Lung (tissue), 12 donors: ENCODE data around the gene DENND4C. TPM values are rescaled to one million over a fixed set of nuclear protein-coding genes. Genes with fewer than 3 reads are reported as not detected.
"Not testable (repeated sequence)": the region's sequence is repeated elsewhere in the genome, so short reads cannot be mapped to it uniquely, and the experiment has no call there.

Experiments used
- ATAC-seq: fragments of 200-7000 bp; cut with Tn5 transposase; one replicate; pipeline ENCODE4 v1.9.1; 2020; ENCODE audit warnings: moderate number of reproducible peaks; ENCODE audit not compliant: insufficient read depth, low FRiP score
- DNase-seq, 3 donors: peaks; one replicate each; pipeline ENCODE4 v3.0.0-alpha.2; 2013 to 2017
- H3K27ac ChIP-seq, 2 donors: one replicate each; pipeline ENCODE4 v1.5.1; 2013; ENCODE audit warnings: mild to moderate bottlenecking in 2 of 2, moderate library complexity in 2 of 2, control low read depth in 1 of 2, inconsistent platforms in 1 of 2, low read depth in 1 of 2, low read length in 1 of 2
- H3K27me3 ChIP-seq, 3 donors: one replicate each; pipeline ENCODE4 v1.5.1; 2013; ENCODE audit warnings: low read length in 2 of 3; ENCODE audit not compliant: control insufficient read depth in 3 of 3, insufficient read depth in 3 of 3
- H3K36me3 ChIP-seq, 4 donors: one replicate each; pipeline ENCODE4 v1.5.1; 2013; ENCODE audit warnings: low read length in 4 of 4, mild to moderate bottlenecking in 1 of 4, moderate library complexity in 1 of 4; ENCODE audit not compliant: control insufficient read depth in 4 of 4, insufficient read depth in 4 of 4
- H3K4me1 ChIP-seq, 5 donors: one replicate each; pipeline ENCODE4 v1.5.1; 2013; ENCODE audit warnings: low read length in 5 of 5, mild to moderate bottlenecking in 2 of 5, moderate library complexity in 1 of 5; ENCODE audit not compliant: control insufficient read depth in 5 of 5, insufficient read depth in 5 of 5
- H3K4me3 ChIP-seq: one replicate; pipeline ENCODE4 v1.5.1; 2013; ENCODE audit warnings: mild to moderate bottlenecking, control low read depth, moderate library complexity
- H3K9ac ChIP-seq, 2 donors: one replicate each; pipeline ENCODE4 v1.5.1; 2013; ENCODE audit warnings: low read length in 2 of 2, control low read depth in 1 of 2; ENCODE audit not compliant: insufficient read depth in 1 of 2
- H3K9me3 ChIP-seq, 4 donors: one replicate each; pipeline ENCODE4 v1.5.1; 2013; ENCODE audit warnings: low read length in 3 of 4, mild to moderate bottlenecking in 1 of 4, moderate library complexity in 1 of 4; ENCODE audit not compliant: control insufficient read depth in 4 of 4, insufficient read depth in 3 of 4
- WGBS, 2 donors: extraction: QIAGEN DNeasy Blood & Tissue Kit; methylation state at CpG; one replicate each; pipeline ENCODE4 v1.1.7; 2013; 5-methylcytosine and 5-hydroxymethylcytosine counted together
- polyA plus RNA-seq, 2 donors: library from polyadenylated mRNA; stranded (reverse); fragments of 200-250 nt; gene quantifications; one replicate each; pipeline ENCODE4 v1.2.1, GENCODE V29; 2013
- total RNA-seq, 2 donors: library from RNA; depleted of rRNA in 1 of 2; stranded (reverse); fragments of >200 nt in 1 of 2; gene quantifications; one replicate each; pipeline ENCODE4 v1.2.1, GENCODE V29; 2014 to 2021
- TF ChIP-seq, protein P1 (sequence below): IDR thresholded peaks from 2 replicates; pipeline ENCODE4 v1.5.1; 2012; ENCODE audit warnings: mild to moderate bottlenecking; ENCODE audit errors: control extremely low read depth, extremely low read depth
- donor health status: control.
- donor health status: control.
- donor health status: Bipolar disorder and iron deficiency.
- donor health status: healthy.
- donor health status: DM: yes; HTN: yes; CAD: no.

The DENND4C gene
- total and polyA plus RNA-seq, 4 donors = 9.4 to 154 (median 33.9) TPM

GRCh38 chr9:19265602-19266001, 35.1 kb downstream of the DENND4C start:
- not testable (repeated sequence) for H3K27me3 ChIP-seq, DNase-seq, H3K4me1 ChIP-seq, H3K27ac ChIP-seq, ATAC-seq, H3K36me3 ChIP-seq, H3K9ac ChIP-seq, H3K4me3 ChIP-seq, H3K9me3 ChIP-seq
- 97 to 99% methylated on average over 4 of the region's 4 CpGs for WGBS, 2 donors

- not testable (repeated sequence) for H3K9me3 ChIP-seq, H3K4me3 ChIP-seq, H3K27me3 ChIP-seq, ATAC-seq, H3K9ac ChIP-seq, H3K4me1 ChIP-seq, H3K27ac ChIP-seq, DNase-seq, H3K36me3 ChIP-seq
- 75 to 79% methylated on average over 3 of the region's 3 CpGs for WGBS, 2 donors
Observed at GRCh38 chr9:19266778-19267384, 36.4 kb downstream of the DENND4C start.

DNA sequence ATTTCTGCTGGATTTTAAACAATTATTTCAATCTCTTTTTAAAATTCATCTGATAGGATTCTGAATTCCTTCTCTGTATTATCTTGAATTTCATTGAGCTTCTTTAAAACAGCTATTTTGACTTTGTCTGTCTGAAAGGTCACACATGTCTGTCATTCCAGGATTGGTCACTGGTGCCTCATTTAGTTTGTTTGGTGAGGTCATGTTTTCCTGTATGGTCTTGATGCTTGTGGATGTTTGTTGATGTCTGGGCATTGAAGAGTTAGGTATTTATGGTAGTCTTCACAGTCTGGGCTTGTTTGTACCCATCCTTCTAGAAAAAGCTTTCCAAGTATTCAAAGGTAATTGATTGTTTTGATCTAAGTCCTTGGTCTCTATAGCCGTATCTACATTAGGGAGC, 39.1 kb downstream of the DENND4C start:
- Histone ChIP-seq H3K4me1 (peaks cover 0 to 5% (median 0%) of the 10 kb centered on the region in 5 donors), H3K27ac (no peak overlapping the region), H3K9me3 (peaks cover 0 to 8% (median 0%) of the 10 kb centered on the region in 4 donors), H3K9ac (no peak overlapping the region), H3K4me3 (no peak overlapping the region), H3K27me3 (no peaks in the 10 kb centered on the region), H3K36me3 (peaks cover 0 to 3% (median 0%) of the 10 kb centered on the region in 4 donors)
- 98 to 100% methylated on average over 1 of the region's 1 CpG for WGBS, 2 donors
- DNase-seq = no peak
- ATAC-seq = no peak
- TF ChIP-seq, protein P1, sequence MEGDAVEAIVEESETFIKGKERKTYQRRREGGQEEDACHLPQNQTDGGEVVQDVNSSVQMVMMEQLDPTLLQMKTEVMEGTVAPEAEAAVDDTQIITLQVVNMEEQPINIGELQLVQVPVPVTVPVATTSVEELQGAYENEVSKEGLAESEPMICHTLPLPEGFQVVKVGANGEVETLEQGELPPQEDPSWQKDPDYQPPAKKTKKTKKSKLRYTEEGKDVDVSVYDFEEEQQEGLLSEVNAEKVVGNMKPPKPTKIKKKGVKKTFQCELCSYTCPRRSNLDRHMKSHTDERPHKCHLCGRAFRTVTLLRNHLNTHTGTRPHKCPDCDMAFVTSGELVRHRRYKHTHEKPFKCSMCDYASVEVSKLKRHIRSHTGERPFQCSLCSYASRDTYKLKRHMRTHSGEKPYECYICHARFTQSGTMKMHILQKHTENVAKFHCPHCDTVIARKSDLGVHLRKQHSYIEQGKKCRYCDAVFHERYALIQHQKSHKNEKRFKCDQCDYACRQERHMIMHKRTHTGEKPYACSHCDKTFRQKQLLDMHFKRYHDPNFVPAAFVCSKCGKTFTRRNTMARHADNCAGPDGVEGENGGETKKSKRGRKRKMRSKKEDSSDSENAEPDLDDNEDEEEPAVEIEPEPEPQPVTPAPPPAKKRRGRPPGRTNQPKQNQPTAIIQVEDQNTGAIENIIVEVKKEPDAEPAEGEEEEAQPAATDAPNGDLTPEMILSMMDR = no peak

- peaks cover 0 to 8% (median 0%) of the 10 kb centered on the region in 4 donors for H3K9me3 ChIP-seq
- ATAC-seq = no peak
Observed at GRCh38 chr9:19270421-19270949, 40.0 kb downstream of the DENND4C start.

More at GRCh38 chr9:19270421-19270949, 40.0 kb downstream of the DENND4C start:
- 100% methylated on average over 1 of the region's 1 CpG for WGBS, 2 donors
- no peak overlapping the region for H3K9ac ChIP-seq
- H3K36me3 ChIP-seq = peaks cover 0 to 3% (median 0%) of the 10 kb centered on the region in 4 donors
- TF ChIP-seq, protein P1 = no peak
- no peak for DNase-seq
- peaks cover 0 to 5% (median 0%) of the 10 kb centered on the region in 5 donors for H3K4me1 ChIP-seq
- no peaks in the 10 kb centered on the region for H3K27me3 ChIP-seq
- no peak overlapping the region for H3K4me3 ChIP-seq
- H3K27ac ChIP-seq = no peak overlapping the region
